HFFc6 (cell line): ENCODE measurements around the gene CASS4. TPM values are rescaled to one million over a fixed set of nuclear protein-coding genes. Genes with fewer than 3 reads are reported as not detected.
A peak's percentile ranks its signal among the peaks of the same experiment; 100 is the strongest.

Experiments
- DNase-seq: peaks from one replicate; pipeline ENCODE4 v3.0.0-alpha.2; 2018
- H3K27ac Mint-ChIP-seq: 2 replicates; pipeline ENCODE4 v1.8.0; 2020; ENCODE audit warnings: mild to moderate bottlenecking, mixed read lengths
- H3K27me3 Mint-ChIP-seq: 2 replicates; pipeline ENCODE4 v1.8.0; 2021; ENCODE audit warnings: mild to moderate bottlenecking, moderate library complexity, mixed read lengths; ENCODE audit not compliant: insufficient read depth
- H3K36me3 Mint-ChIP-seq: 2 replicates; pipeline ENCODE4 v1.8.0; 2021; ENCODE audit warnings: low read depth, mixed read lengths
- H3K4me1 Mint-ChIP-seq: 2 replicates; pipeline ENCODE4 v1.8.0; 2020; ENCODE audit warnings: low read depth, mixed read lengths
- H3K4me3 Mint-ChIP-seq: 2 replicates; pipeline ENCODE4 v1.8.0; 2020; ENCODE audit warnings: mild to moderate bottlenecking, moderate library complexity, mixed read lengths
- H3K9me3 Mint-ChIP-seq: 2 replicates; pipeline ENCODE4 v1.8.0; 2020; ENCODE audit warnings: mild to moderate bottlenecking, mixed read lengths
- total RNA-seq, 6 experiments: library from RNA; stranded (reverse); fragmentation: NEBNext Ultra II Directional; extraction: Animal tissue kit (Norgen Biotek cat#: 25700); gene quantifications; 2 replicates in 1 of 6; 3 replicates in 5 of 6; pipeline ENCODE4 v1.2.3, GENCODE V29; 2021
- TF ChIP-seq, protein P1 (sequence below): fragments of 200-600 bp; sonication (generic); IDR thresholded peaks from 2 replicates; pipeline ENCODE4 v1.5.0; 2021; ENCODE audit warnings: antibody characterized with exemption, mild to moderate bottlenecking

The CASS4 gene
- total RNA-seq, 6 experiments from 2014 or later = 0.38 to 0.70 (median 0.56) TPM

DNA sequence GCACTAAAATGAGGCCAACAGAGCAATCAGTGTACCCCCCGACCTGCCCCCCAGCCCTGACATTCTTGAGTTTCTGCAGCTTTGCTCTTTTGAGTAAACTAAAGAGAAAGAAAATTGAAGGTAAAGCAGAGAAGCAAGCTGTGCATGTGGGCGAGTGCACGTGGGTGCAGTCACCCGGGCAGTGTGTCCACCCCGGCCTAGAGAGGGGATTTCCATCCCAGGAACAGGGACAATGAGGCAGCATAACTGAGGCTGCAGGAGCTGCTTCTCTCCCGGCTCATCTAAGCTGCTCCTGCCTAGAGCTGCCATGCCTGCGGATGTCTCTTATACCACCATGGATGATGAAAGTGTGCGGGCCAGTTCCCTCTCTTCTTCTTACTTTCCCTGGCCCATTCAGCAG lies 16.8 kb downstream of the CASS4 start:
- no peak for DNase-seq
- H3K27ac Mint-ChIP-seq = peak overlapping the region; percentile 97
- no peaks in the 10 kb centered on the region for H3K36me3 Mint-ChIP-seq
- peaks cover 68% of the 10 kb centered on the region for H3K4me1 Mint-ChIP-seq
- H3K27me3 Mint-ChIP-seq = no peaks in the 10 kb centered on the region
- TF ChIP-seq, protein P1, sequence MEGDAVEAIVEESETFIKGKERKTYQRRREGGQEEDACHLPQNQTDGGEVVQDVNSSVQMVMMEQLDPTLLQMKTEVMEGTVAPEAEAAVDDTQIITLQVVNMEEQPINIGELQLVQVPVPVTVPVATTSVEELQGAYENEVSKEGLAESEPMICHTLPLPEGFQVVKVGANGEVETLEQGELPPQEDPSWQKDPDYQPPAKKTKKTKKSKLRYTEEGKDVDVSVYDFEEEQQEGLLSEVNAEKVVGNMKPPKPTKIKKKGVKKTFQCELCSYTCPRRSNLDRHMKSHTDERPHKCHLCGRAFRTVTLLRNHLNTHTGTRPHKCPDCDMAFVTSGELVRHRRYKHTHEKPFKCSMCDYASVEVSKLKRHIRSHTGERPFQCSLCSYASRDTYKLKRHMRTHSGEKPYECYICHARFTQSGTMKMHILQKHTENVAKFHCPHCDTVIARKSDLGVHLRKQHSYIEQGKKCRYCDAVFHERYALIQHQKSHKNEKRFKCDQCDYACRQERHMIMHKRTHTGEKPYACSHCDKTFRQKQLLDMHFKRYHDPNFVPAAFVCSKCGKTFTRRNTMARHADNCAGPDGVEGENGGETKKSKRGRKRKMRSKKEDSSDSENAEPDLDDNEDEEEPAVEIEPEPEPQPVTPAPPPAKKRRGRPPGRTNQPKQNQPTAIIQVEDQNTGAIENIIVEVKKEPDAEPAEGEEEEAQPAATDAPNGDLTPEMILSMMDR = no peak
- no peaks in the 10 kb centered on the region for H3K9me3 Mint-ChIP-seq
- H3K4me3 Mint-ChIP-seq = peak overlapping the region; percentile 70

- Mint-ChIP-seq H3K4me1 (peaks cover 68% of the 10 kb centered on the region), H3K4me3 (peak overlapping the region; percentile 70), H3K27me3 (no peaks in the 10 kb centered on the region), H3K27ac (peak overlapping the region; percentile 97), H3K36me3 (no peaks in the 10 kb centered on the region), H3K9me3 (no peaks in the 10 kb centered on the region)
- TF ChIP-seq, protein P1 = no peak
- peak; percentile 87 for DNase-seq
Observed at GRCh38 chr20:56429502-56429901, 17.4 kb downstream of the CASS4 start.

DNA sequence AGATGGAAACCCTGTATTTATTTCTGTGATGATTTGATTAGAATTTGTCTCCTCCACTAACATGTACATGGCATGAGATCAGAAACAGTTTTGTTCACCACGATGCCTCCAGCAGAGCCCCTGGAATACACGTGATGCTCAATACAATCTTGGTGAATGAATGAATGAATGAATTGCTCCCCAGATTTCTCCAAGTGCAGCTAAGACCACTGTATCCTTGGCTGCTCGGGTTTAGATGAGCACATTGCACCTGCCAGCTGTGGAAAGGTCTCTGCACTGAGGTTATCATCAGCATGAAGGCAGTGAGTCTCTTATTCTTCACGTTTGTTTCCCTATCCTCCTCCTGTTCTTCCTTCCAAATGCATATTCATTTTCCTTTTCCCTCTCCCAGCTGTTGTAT lies 17.9 kb downstream of the CASS4 start:
- Mint-ChIP-seq H3K4me3 (peak overlapping the region; percentile 70), H3K4me1 (peaks cover 67% of the 10 kb centered on the region), H3K36me3 (no peaks in the 10 kb centered on the region), H3K9me3 (no peaks in the 10 kb centered on the region), H3K27ac (peak overlapping the region; percentile 97), H3K27me3 (no peaks in the 10 kb centered on the region)
- TF ChIP-seq, protein P1 = no peak
- DNase-seq = no peak

GRCh38 chr20:56430461-56430860 lies 18.4 kb downstream of the CASS4 start:
- no peak for DNase-seq
- H3K36me3 Mint-ChIP-seq = no peaks in the 10 kb centered on the region
- TF ChIP-seq, protein P1 = no peak
- peaks cover 69% of the 10 kb centered on the region for H3K4me1 Mint-ChIP-seq
- no peaks in the 10 kb centered on the region for H3K27me3 Mint-ChIP-seq
- no peaks in the 10 kb centered on the region for H3K9me3 Mint-ChIP-seq
- H3K4me3 Mint-ChIP-seq = peak overlapping the region; percentile 70
- peak overlapping the region; percentile 97 for H3K27ac Mint-ChIP-seq

GRCh38 chr20:56430957-56431356 lies 18.9 kb downstream of the CASS4 start:
- TF ChIP-seq, protein P1 = no peak
- Mint-ChIP-seq H3K27ac (peak overlapping the region; percentile 97), H3K4me1 (peaks cover 69% of the 10 kb centered on the region), H3K36me3 (no peaks in the 10 kb centered on the region), H3K27me3 (no peaks in the 10 kb centered on the region), H3K4me3 (peak overlapping the region; percentile 70), H3K9me3 (no peaks in the 10 kb centered on the region)
- DNase-seq = no peak

GRCh38 chr20:56431471-56431870 lies 19.4 kb downstream of the CASS4 start:
- TF ChIP-seq, protein P1 = no peak
- H3K4me3 Mint-ChIP-seq = no peak overlapping the region
- H3K4me1 Mint-ChIP-seq = peaks cover 69% of the 10 kb centered on the region
- DNase-seq = no peak
- H3K36me3 Mint-ChIP-seq = no peaks in the 10 kb centered on the region
- H3K27me3 Mint-ChIP-seq = no peaks in the 10 kb centered on the region
- no peaks in the 10 kb centered on the region for H3K9me3 Mint-ChIP-seq
- H3K27ac Mint-ChIP-seq = peak overlapping the region; percentile 97; the same call in 1 of the 2 replicates
